Right lobe of liver (tissue), 4 donors: ENCODE measurements around the gene ZNF599.

Source experiments
- CTCF ChIP-seq, 4 donors: fragments of 200-600 bp in 3 of 4; fragments of 450-650 bp in 1 of 4; IDR thresholded peaks; one replicate each; pipeline versions ENCODE4 v1.5.1 to v1.8.0; 2016 to 2022; ENCODE audit warnings: antibody characterized with exemption in 4 of 4, mild to moderate bottlenecking in 2 of 4
- POLR2A ChIP-seq: fragments of 450-650 bp; IDR thresholded peaks from one replicate; pipeline ENCODE4 v1.6.1; 2017; ENCODE audit warnings: antibody characterized with exemption, mild to moderate bottlenecking
- donor health status: DM: no; HTN: no; CAD: no.
- donor health status: DM: no; HTN: no; CAD: no.
- donor health status: DM: no; HTN: yes; CAD: no.

GRCh38 chr19:34804115-34804514 lies 31.1 kb upstream of the ZNF599 start:
- TF ChIP-seq POLR2A: no peak
- no peak for TF ChIP-seq CTCF (IDR thresholded peaks at IDR 0.05)
